A673 (cell line): Measurements from ENCODE around the gene SLC26A8. TPM values are rescaled to one million over a fixed set of nuclear protein-coding genes. Genes with fewer than 3 reads are reported as not detected.

Experiments
- Bru-seq: library from RNA; stranded (reverse); fragments of 400-500 nt; gene quantifications from one replicate; lab custom pipeline; 2021; lab: Mats Ljungman, UMichigan
- BruChase-seq, 2 experiments: library from RNA; stranded (reverse); fragments of 400-500 nt; gene quantifications; one replicate each; lab custom pipeline; 2021; lab: Mats Ljungman, UMichigan
- BruUV-seq: library from RNA; stranded (reverse); fragments of 400-500 nt; replicated peaks from 2 replicates; lab custom pipeline; 2021; lab: Mats Ljungman, UMichigan
- CTCF ChIA-PET: fragments of 300-600 bp; sonication (Branson Sonifier 250); formaldehyde crosslinking; loops from one replicate; lab custom pipeline; 2022; ENCODE audit warnings: antibody characterized with exemption; lab: Charles Lee
- POLR2A ChIA-PET: fragments of 300-600 bp; sonication (Branson Sonifier 250); formaldehyde crosslinking; loops from one replicate; lab custom pipeline; 2022; ENCODE audit warnings: antibody characterized with exemption; ENCODE audit not compliant: low non-redundant PET; lab: Charles Lee
- DNase-seq: peaks from one replicate; pipeline ENCODE4 v3.0.0-alpha.2; 2015; ENCODE audit warnings: low spot score
- H3K27ac ChIP-seq: fragments of 200-600 bp; sonication (generic); 2 replicates; pipeline ENCODE4 v1.5.1; 2016; ENCODE audit warnings: mixed run types, low read depth, mild to moderate bottlenecking, mixed read lengths, antibody characterized with exemption, low read length; ENCODE audit not compliant: poor library complexity, severe bottlenecking
- H3K27me3 ChIP-seq: fragments of 200-600 bp; sonication (generic); replicated peaks from 2 replicates; pipeline ENCODE4 v1.6.1; 2017; ENCODE audit warnings: mixed run types, low read depth, mild to moderate bottlenecking, mixed read lengths, antibody characterized with exemption, low read length; ENCODE audit not compliant: insufficient read depth, poor library complexity
- H3K36me3 ChIP-seq: fragments of 200-600 bp; sonication (generic); 2 replicates; pipeline ENCODE4 v1.6.1; 2016; ENCODE audit warnings: mixed run types, mild to moderate bottlenecking, mixed read lengths, antibody characterized with exemption, low read length; ENCODE audit not compliant: insufficient read depth, poor library complexity, severe bottlenecking
- H3K4me1 ChIP-seq: fragments of 200-600 bp; sonication (generic); 2 replicates; pipeline ENCODE4 v1.6.1; 2017; ENCODE audit warnings: mixed run types, mild to moderate bottlenecking, mixed read lengths, antibody characterized with exemption, low read length; ENCODE audit not compliant: insufficient read depth, poor library complexity, severe bottlenecking
- H3K4me3 ChIP-seq: fragments of 200-600 bp; sonication (generic); 2 replicates; pipeline ENCODE4 v1.5.1; 2016; ENCODE audit warnings: low read depth, mixed run types, mild to moderate bottlenecking, mixed read lengths, low read length; ENCODE audit not compliant: poor library complexity, severe bottlenecking
- H3K9me3 ChIP-seq: fragments of 200-600 bp; sonication (generic); 2 replicates; pipeline ENCODE4 v1.6.1; 2016; ENCODE audit warnings: mixed run types, low read depth, mild to moderate bottlenecking, mixed read lengths, antibody characterized with exemption, low read length; ENCODE audit not compliant: poor library complexity, severe bottlenecking
- CTCF ChIP-seq: fragments of 300-800, 200-600 bp; sonication (generic); conservative IDR thresholded peaks from 2 replicates; pipeline ENCODE4 v1.5.1; 2017; ENCODE audit warnings: low read depth, mild to moderate bottlenecking, antibody characterized with exemption, low read length, moderate library complexity, mixed read lengths
- EZH2 ChIP-seq: fragments of 200-600 bp; sonication (generic); IDR thresholded peaks from 2 replicates; pipeline ENCODE4 v1.6.1; 2017; ENCODE audit warnings: borderline replicate concordance, low read depth, mild to moderate bottlenecking, mixed read lengths, antibody characterized with exemption, low read length; ENCODE audit not compliant: poor library complexity, severe bottlenecking
- intact Hi-C: fragments of 100-400 bp; cut with micrococcal nuclease; formaldehyde crosslinking; loops from one replicate; pipeline ENCODE4 v1.10.0; 2022; ENCODE audit not compliant: unreplicated experiment
- long read RNA-seq: library from polyadenylated mRNA; stranded (forward); transcript quantifications from one replicate; pipeline ENCODE4 v2.0.0, GENCODE V29; 2022
- total RNA-seq: library from RNA; stranded (reverse); gene quantifications from 2 replicates; pipeline ENCODE4 v1.2.3, GENCODE V29; 2021

SLC26A8 gene
- not detected in 2 replicates for total RNA-seq
- Bru-seq, nascent RNA = percentile 2 among the genes with signal in this experiment
- percentile 2 among the genes with signal in this experiment for BruChase-seq, experiment 1, labeled RNA remaining after a 2-hour chase
- percentile 6 among the genes with signal in this experiment for BruChase-seq, experiment 2, labeled RNA remaining after a 6-hour chase
- long read RNA-seq = 0 reads

GRCh38 chr6:36023996-36024795, at the start of gene SLC26A8:
Gene SLC26A8 (minus strand): TSS chr6:36024641. CDS start chr6:36019707, 4,934 bp downstream.
- ChIA-PET CTCF (interaction anchor here (0.7 kb wide), 1 partner anchor 787 kb away, joined by 8 read pairs; no protein-coding TSS in a partner anchor), POLR2A (no interaction called here)
- Histone ChIP-seq H3K9me3 (no peaks in the 10 kb centered on the region), H3K4me3 (no peak within 1 kb of the TSS), H3K4me1 (no peaks in the 10 kb centered on the region), H3K27me3 (no peaks in the 10 kb centered on the region), H3K36me3 (no peaks in the 10 kb centered on the region), H3K27ac (no peak within 1 kb of the TSS)
- DNase-seq = no peak
- intact Hi-C loops = no loop called here
- no peak for TF ChIP-seq CTCF
- no peak for TF ChIP-seq EZH2
- BruUV-seq = no TSS peak

GRCh38 chr6:36073587-36073986, 49.1 kb upstream of the SLC26A8 start:
- no peak for DNase-seq
- intact Hi-C loops = no loop called here
- Histone ChIP-seq H3K27ac (no peak overlapping the region), H3K4me1 (peaks cover 5% of the 10 kb centered on the region), H3K9me3 (no peaks in the 10 kb centered on the region), H3K27me3 (no peaks in the 10 kb centered on the region), H3K4me3 (no peak overlapping the region), H3K36me3 (peaks cover 8% of the 10 kb centered on the region)
- ChIA-PET POLR2A (no interaction called here), CTCF (interaction anchor here (0.6 kb wide), 1 partner anchor 20 kb away, joined by 3 read pairs; no protein-coding TSS in a partner anchor)
- TF ChIP-seq EZH2 (no peak), CTCF (no peak)
- no TSS peak for BruUV-seq

GRCh38 chr6:36072681-36073080, 48.2 kb upstream of the SLC26A8 start:
- BruUV-seq = no TSS peak
- Histone ChIP-seq H3K36me3 (peaks cover 8% of the 10 kb centered on the region), H3K27ac (no peak overlapping the region), H3K9me3 (no peaks in the 10 kb centered on the region), H3K27me3 (no peaks in the 10 kb centered on the region), H3K4me3 (no peak overlapping the region), H3K4me1 (peaks cover 8% of the 10 kb centered on the region)
- CTCF ChIA-PET = no interaction called here
- no peak for DNase-seq
- TF ChIP-seq EZH2 (no peak), CTCF (no peak)
- intact Hi-C loops = no loop called here
- POLR2A ChIA-PET = no interaction called here
